Inferior parietal cortex (tissue), 1 donor: Measurements from ENCODE around the gene GNG4.
"Not testable (repeated sequence)": the region's sequence is repeated elsewhere in the genome, so short reads cannot be mapped to it uniquely, and the experiment has no call there.

Source experiments
- DNase-seq: peaks from one replicate; pipeline ENCODE4 v3.0.0-alpha.2; 2016; ENCODE audit errors: extremely low spot score

GNG4 gene

GRCh38 chr1:235650341-235651169 is 971 bp upstream of the GNG4 start:
- DNase-seq = no peak

GRCh38 chr1:235648954-235649367 is 623 bp downstream of the GNG4 start:
- DNase-seq = no peak

GRCh38 chr1:235648407-235648907 is 1.1 kb downstream of the GNG4 start:
- DNase-seq = no peak

- DNase-seq = not testable (repeated sequence)
Measured at GRCh38 chr1:235647537-235647936, 2.0 kb downstream of the GNG4 start.

- DNase-seq = no peak
Measured at GRCh38 chr1:235646463-235646862, 3.1 kb downstream of the GNG4 start.

GRCh38 chr1:235644693-235645305 is 4.8 kb downstream of the GNG4 start:
- no peak for DNase-seq

- no peak for DNase-seq
Measured at GRCh38 chr1:235643837-235644692, 5.5 kb downstream of the GNG4 start.

GRCh38 chr1:235642943-235643371 is 6.6 kb downstream of the GNG4 start:
- DNase-seq = no peak

- DNase-seq = no peak
Measured at GRCh38 chr1:235642011-235642942, 7.3 kb downstream of the GNG4 start.

GRCh38 chr1:235640580-235640979 is 9.0 kb downstream of the GNG4 start:
- no peak for DNase-seq

GRCh38 chr1:235639226-235640205 is 10.1 kb downstream of the GNG4 start:
- no peak for DNase-seq

GRCh38 chr1:235638612-235639011 is 11.0 kb downstream of the GNG4 start:
- DNase-seq = not testable (repeated sequence)

GRCh38 chr1:235637756-235638534 is 11.6 kb downstream of the GNG4 start:
- DNase-seq = no peak

- no peak for DNase-seq
Measured at GRCh38 chr1:235635938-235636662, 13.5 kb downstream of the GNG4 start.

GRCh38 chr1:235632506-235633401 is 16.8 kb downstream of the GNG4 start:
- DNase-seq = no peak

GRCh38 chr1:235631816-235632215 is 17.8 kb downstream of the GNG4 start:
- no peak for DNase-seq

GRCh38 chr1:235628316-235629005 is 21.1 kb downstream of the GNG4 start:
- no peak for DNase-seq
